AG04449 (cell line): ENCODE results near the gene COTL1.
A peak's percentile ranks its signal among the peaks of the same experiment; 100 is the strongest.

Experiments used
- CTCF ChIA-PET: fragments of 350-600 bp; formaldehyde crosslinking; extraction: SDS; loops from one replicate; lab custom pipeline; 2021; ENCODE audit warnings: antibody characterized with exemption; lab: Yijun Ruan, JAX
- POLR2A ChIA-PET: fragments of 400-600, 350-600 bp; formaldehyde crosslinking; extraction: SDS; loops from one replicate; lab custom pipeline; 2020; ENCODE audit warnings: antibody characterized with exemption, inconsistent platforms; lab: Yijun Ruan, JAX
- DNase-seq: peaks from one replicate; pipeline ENCODE4 v3.0.0-alpha.2; 2010; ENCODE audit warnings: low read depth, low spot score
- H3K4me3 ChIP-seq: 2 replicates; pipeline ENCODE4 v1.5.1; 2011; ENCODE audit warnings: low read depth, mild to moderate bottlenecking, control low read depth, low read length
- CTCF ChIP-seq: IDR thresholded peaks from one replicate; pipeline ENCODE4 v1.5.1; 2011; ENCODE audit warnings: mild to moderate bottlenecking, moderate library complexity, low read length, control low read depth, inconsistent platforms; ENCODE audit not compliant: insufficient read depth; ENCODE audit errors: missing control alignments

The COTL1 gene

DNA sequence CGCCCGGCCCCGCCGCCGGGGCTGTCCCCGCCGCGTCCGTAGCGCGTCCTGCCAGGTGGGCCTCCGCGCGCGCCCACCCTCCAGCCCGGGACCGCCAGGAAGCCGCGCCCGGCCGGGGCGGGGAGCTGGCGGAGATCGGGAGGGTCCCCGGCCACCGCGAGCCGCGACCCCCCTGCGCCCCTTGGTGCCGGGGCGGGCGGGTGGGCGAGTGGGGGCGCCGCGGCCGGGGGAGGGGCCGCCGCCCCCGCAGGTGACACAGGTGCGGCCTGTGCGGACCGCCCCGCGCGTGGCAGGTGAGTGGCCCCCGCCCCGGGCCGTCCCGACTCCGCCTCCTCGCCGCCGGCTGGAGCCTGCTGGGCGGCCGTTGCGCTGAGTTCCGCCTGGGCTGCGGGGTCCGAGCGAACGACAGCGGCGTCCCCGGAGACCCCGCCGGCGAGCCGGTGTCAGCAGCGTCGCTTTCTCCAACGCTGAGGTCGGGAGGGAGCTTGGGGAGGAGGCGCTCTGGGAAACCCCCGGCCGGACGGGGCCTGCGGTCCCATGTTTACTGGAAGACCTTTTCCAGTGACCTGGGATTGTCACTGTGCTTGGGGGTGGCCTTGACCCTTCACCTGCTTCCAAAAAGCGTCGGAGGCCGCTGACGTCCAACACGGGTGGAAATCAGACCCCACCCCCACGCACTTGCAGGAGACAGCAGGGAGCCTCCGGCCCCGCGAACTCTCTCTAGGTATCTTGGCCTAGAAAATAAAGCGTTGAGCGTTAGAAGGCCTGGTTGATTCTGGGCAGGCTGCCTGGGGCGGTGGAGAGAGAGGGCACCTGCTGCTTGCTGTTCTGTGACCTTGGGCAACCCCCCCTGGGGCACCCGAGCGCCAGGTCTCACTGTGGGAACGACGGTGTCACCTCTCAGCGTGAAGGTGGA is 31.0 kb upstream of the COTL1 start:
- ChIA-PET CTCF (interaction anchor here (0.8 to 5.0 kb wide), 8 partner anchors 14 to 143 kb away, joined by 3 to 30 read pairs (median 19); no protein-coding TSS in a partner anchor), POLR2A (interaction anchor here (1.2 kb wide), 1 partner anchor 32 kb away, joined by 3 read pairs; no protein-coding TSS in a partner anchor)
- no peak for DNase-seq
- peak overlapping the region; percentile 68 for H3K4me3 ChIP-seq
- no peak for TF ChIP-seq CTCF

GRCh38 chr16:84647828-84648594 is 30.1 kb upstream of the COTL1 start, which contains the start of gene KLHL36:
Gene KLHL36 (plus strand): TSS chr16:84648511. CDS start chr16:84650868, 2,357 bp downstream.
- DNase-seq = no peak

GRCh38 chr16:84643674-84644073 is 25.8 kb upstream of the COTL1 start:
- no peak for TF ChIP-seq CTCF
- no peak overlapping the region for H3K4me3 ChIP-seq
- DNase-seq = no peak
- CTCF ChIA-PET = interaction anchor here (1.0 to 5.0 kb wide), 9 partner anchors 22 to 138 kb away, joined by 3 to 38 read pairs (median 15); partner anchors contain the start of gene MEAK7
- POLR2A ChIA-PET = no interaction called here

More at GRCh38 chr16:84647828-84648594, 30.1 kb upstream of the COTL1 start, which contains the start of gene KLHL36:
- ChIA-PET CTCF (interaction anchor here (0.7 to 5.0 kb wide), 11 partner anchors 15 to 142 kb away, joined by 3 to 30 read pairs (median 8); no protein-coding TSS in a partner anchor), POLR2A (interaction anchor here (1.2 kb wide), 1 partner anchor 31 kb away, joined by 3 read pairs; no protein-coding TSS in a partner anchor)
- TF ChIP-seq CTCF = no peak
- H3K4me3 ChIP-seq = peak within 1 kb of the TSS; percentile 68

DNA sequence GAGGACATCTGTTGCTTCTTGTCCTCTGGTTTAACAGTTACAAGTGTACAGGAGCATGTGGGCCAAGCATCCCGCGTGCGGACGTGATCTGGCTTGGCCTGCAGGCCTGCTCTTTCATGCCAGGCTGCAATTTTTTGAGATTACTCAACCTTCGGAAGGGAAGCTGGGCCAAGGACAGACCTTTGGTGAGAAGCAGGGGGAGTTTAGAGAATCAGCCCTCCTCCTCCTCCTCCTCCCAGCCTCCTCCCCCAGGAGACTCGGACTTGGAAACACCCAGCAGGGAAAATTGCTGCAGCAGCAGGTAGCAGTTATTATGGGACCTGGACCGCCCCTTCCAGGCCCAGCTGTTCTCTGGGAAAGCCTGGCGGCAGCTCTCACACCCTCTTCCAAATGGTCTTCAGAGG is 25.3 kb upstream of the COTL1 start:
- DNase-seq = peak; percentile 64
- ChIA-PET CTCF (interaction anchor here (0.6 to 4.3 kb wide), 9 partner anchors 21 to 429 kb away, joined by 3 to 38 read pairs (median 7); partner anchors contain the start of gene MEAK7), POLR2A (no interaction called here)
- no peak for TF ChIP-seq CTCF
- no peak overlapping the region for H3K4me3 ChIP-seq

DNA sequence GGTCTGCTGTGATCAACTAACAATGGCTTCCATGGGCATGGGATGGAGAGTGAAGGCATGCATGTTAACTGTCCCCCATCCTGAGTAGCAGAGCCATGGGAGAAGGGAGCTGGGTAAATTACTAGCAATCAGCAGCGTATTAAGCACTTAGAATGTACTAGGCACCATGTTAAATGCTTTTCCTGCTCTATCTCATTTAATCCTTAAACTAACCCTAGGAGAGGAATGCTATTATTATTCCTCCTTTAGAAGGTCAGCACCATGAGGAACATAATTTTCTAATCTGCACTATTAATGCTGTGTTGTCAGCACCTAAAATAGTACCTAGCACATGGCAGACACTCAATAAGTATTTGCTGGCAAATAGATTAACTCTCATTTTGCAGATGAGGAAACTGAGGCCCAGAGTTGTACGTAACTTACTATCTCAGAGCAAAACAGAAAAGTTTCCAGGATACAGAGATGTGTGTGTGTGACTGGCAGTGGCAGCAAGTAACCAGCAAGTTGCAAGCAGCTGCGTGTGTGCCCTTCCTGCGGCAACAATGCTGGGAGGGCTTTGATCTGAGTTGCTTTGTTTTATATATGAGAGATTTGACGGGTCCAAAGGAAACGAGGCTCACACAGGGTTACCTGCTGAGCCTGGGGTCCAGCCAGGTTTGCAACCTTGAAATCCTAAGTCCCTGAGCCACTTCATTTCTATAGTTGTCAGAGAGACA is 23.9 kb upstream of the COTL1 start:
- DNase-seq = no peak
- TF ChIP-seq CTCF = no peak
- POLR2A ChIA-PET = no interaction called here
- CTCF ChIA-PET = interaction anchor here (0.8 to 2.9 kb wide), 7 partner anchors 19 to 136 kb away, joined by 3 to 21 read pairs (median 5); partner anchors contain the start of gene MEAK7
- no peak overlapping the region for H3K4me3 ChIP-seq
